HG02885 (cell line): ENCODE data around the gene CPOX.

Experiments
- ATAC-seq: cut with Tn5 transposase; IDR thresholded peaks from one replicate; pipeline ENCODE4 v1.9.1; 2021; ENCODE audit warnings: mild to moderate bottlenecking; ENCODE audit not compliant: unreplicated experiment, poor library complexity

Gene CPOX

GRCh38 chr3:98545940-98546339 is 47.5 kb downstream of the CPOX start:
- ATAC-seq: peak; percentile 74

- ATAC-seq: no peak
These were observed 50.8 kb downstream of the CPOX start for GRCh38 chr3:98542623-98543022.

GRCh38 chr3:98541695-98542094 is 51.7 kb downstream of the CPOX start:
- no peak for ATAC-seq

GRCh38 chr3:98540346-98540745 is 53.1 kb downstream of the CPOX start:
- ATAC-seq: peak; percentile 59

GRCh38 chr3:98536456-98537017 is 56.9 kb downstream of the CPOX start:
- peak; percentile 77 for ATAC-seq

- no peak for ATAC-seq
These were observed 58.7 kb downstream of the CPOX start for GRCh38 chr3:98534734-98535133.

GRCh38 chr3:98534168-98534567 is 59.2 kb downstream of the CPOX start:
- no peak for ATAC-seq

GRCh38 chr3:98532709-98533571 is 60.5 kb downstream of the CPOX start:
- ATAC-seq: no peak

- ATAC-seq: no peak
These were observed 61.2 kb downstream of the CPOX start for GRCh38 chr3:98532275-98532637.

GRCh38 chr3:98531622-98532274 is 61.7 kb downstream of the CPOX start, which contains the start of gene GPR15:
TSS of gene GPR15 (plus strand) at chr3:98531978. CDS start at chr3:98532034, 56 bp downstream.
- ATAC-seq: peak; percentile 32

GRCh38 chr3:98530676-98531075 is 62.7 kb downstream of the CPOX start:
- peak; percentile 25 for ATAC-seq

- ATAC-seq: no peak
These were observed 63.5 kb downstream of the CPOX start for GRCh38 chr3:98529856-98530459.
